NK-92 (cell line): Measurements from ENCODE around the gene OSTF1.

Experiments used
- DNase-seq: peaks from one replicate; lab custom pipeline; 2025; ENCODE audit not compliant: unreplicated experiment; lab: John Stamatoyannopoulos, UW

OSTF1 gene

GRCh38 chr9:75087824-75088645, at the start of gene OSTF1, which contains the start of gene NMRK1:
TSS of gene OSTF1 (plus strand) at chr9:75088514. CDS start at chr9:75088693, 179 bp downstream.
TSS of gene NMRK1 (minus strand) at chr9:75088155. CDS start at chr9:75083115, 5,040 bp downstream.
- DNase-seq, result peak; percentile 24

GRCh38 chr9:75039009-75039408, 49.3 kb upstream of the OSTF1 start:
- DNase-seq, result no peak

- no peak for DNase-seq
Measured at GRCh38 chr9:75039801-75040200, 48.5 kb upstream of the OSTF1 start.

GRCh38 chr9:75041041-75041440, 47.3 kb upstream of the OSTF1 start:
- no peak for DNase-seq

- no peak for DNase-seq
Measured at GRCh38 chr9:75046725-75047345, 41.5 kb upstream of the OSTF1 start.

- no peak for DNase-seq
Measured at GRCh38 chr9:75047506-75047905, 40.8 kb upstream of the OSTF1 start.

- no peak for DNase-seq
Measured at GRCh38 chr9:75051285-75051684, 37.0 kb upstream of the OSTF1 start.

GRCh38 chr9:75053869-75054268, 34.4 kb upstream of the OSTF1 start:
- no peak for DNase-seq

GRCh38 chr9:75054368-75055001, 33.8 kb upstream of the OSTF1 start:
- DNase-seq, result no peak

- DNase-seq, result no peak
Measured at GRCh38 chr9:75061169-75061568, 27.1 kb upstream of the OSTF1 start.

GRCh38 chr9:75063556-75064305, 24.6 kb upstream of the OSTF1 start:
- DNase-seq, result no peak

- DNase-seq, result no peak
Measured at GRCh38 chr9:75064307-75065025, 23.8 kb upstream of the OSTF1 start.

- DNase-seq, result no peak
Measured at GRCh38 chr9:75065510-75065909, 22.8 kb upstream of the OSTF1 start.

- no peak for DNase-seq
Measured at GRCh38 chr9:75067894-75068293, 20.4 kb upstream of the OSTF1 start.

- DNase-seq, result no peak
Measured at GRCh38 chr9:75069171-75069570, 19.1 kb upstream of the OSTF1 start.

GRCh38 chr9:75071530-75072122, 16.7 kb upstream of the OSTF1 start:
- no peak for DNase-seq

- no peak for DNase-seq
Measured at GRCh38 chr9:75072895-75073294, 15.4 kb upstream of the OSTF1 start.

GRCh38 chr9:75081632-75082031, 6.7 kb upstream of the OSTF1 start:
- DNase-seq, result no peak

- no peak for DNase-seq
Measured at GRCh38 chr9:75083188-75083970, 4.9 kb upstream of the OSTF1 start.
